Fibroblast of villous mesenchyme (primary cell): ENCODE data around the gene FBH1. TPM values are rescaled to one million over a fixed set of nuclear protein-coding genes. Genes with fewer than 3 reads are reported as not detected.

ENCODE experiments used
- DNase-seq: peaks from one replicate; pipeline ENCODE4 v3.0.0-alpha.2; 2010; ENCODE audit warnings: low read depth
- H3K4me3 ChIP-seq: 2 replicates; pipeline ENCODE4 v1.5.1; 2011; ENCODE audit warnings: low read depth, mild to moderate bottlenecking, low read length
- CTCF ChIP-seq: IDR thresholded peaks from 2 replicates; pipeline ENCODE4 v1.5.1; 2012; ENCODE audit warnings: low read depth, mild to moderate bottlenecking, low read length; ENCODE audit not compliant: insufficient read depth
- total RNA-seq: library from RNA; depleted of rRNA; stranded (reverse); fragments of >200 nt; gene quantifications from 2 replicates; pipeline ENCODE4 v1.2.3, GENCODE V29; 2012

The FBH1 gene
- total RNA-seq, 1 donor, result 91.5 TPM

- TF ChIP-seq CTCF, result no peak
- no peak overlapping the region for H3K4me3 ChIP-seq
- DNase-seq, result no peak
These were observed 7.5 kb downstream of the FBH1 start for GRCh38 chr10:5897504-5897903.

GRCh38 chr10:5898163-5898562 lies 8.1 kb downstream of the FBH1 start:
- TF ChIP-seq CTCF, result no peak
- DNase-seq, result no peak
- no peak overlapping the region for H3K4me3 ChIP-seq

GRCh38 chr10:5900247-5900646 lies 10.2 kb downstream of the FBH1 start:
- DNase-seq, result no peak
- H3K4me3 ChIP-seq, result no peak overlapping the region
- TF ChIP-seq CTCF, result no peak

- no peak for DNase-seq
- TF ChIP-seq CTCF, result no peak
- no peak overlapping the region for H3K4me3 ChIP-seq
These were observed 12.7 kb downstream of the FBH1 start for GRCh38 chr10:5902511-5903274.

- DNase-seq, result no peak
- no peak overlapping the region for H3K4me3 ChIP-seq
- no peak for TF ChIP-seq CTCF
These were observed 13.5 kb downstream of the FBH1 start for GRCh38 chr10:5903563-5903962.

- no peak overlapping the region for H3K4me3 ChIP-seq
- no peak for TF ChIP-seq CTCF
- DNase-seq, result no peak
These were observed 14.2 kb downstream of the FBH1 start for GRCh38 chr10:5904227-5904626.
